ENCODE data around the gene TCAIM. TPM values are rescaled to one million over a fixed set of nuclear protein-coding genes. Genes with fewer than 3 reads are reported as not detected.

The TCAIM gene
- total RNA-seq, 1 donor from 2014 or later, result 35.9 TPM

- Histone ChIP-seq H3K4me1 (no peaks in the 10 kb centered on the region), H3K27me3 (ENCODE audit: low read depth) (no peaks in the 10 kb centered on the region), H3K27ac (replicated peaks) (no peak overlapping the region), H3K9me3 (replicated peaks) (no peaks in the 10 kb centered on the region), H3K36me3 (no peaks in the 10 kb centered on the region), H3K4me3 (no peak overlapping the region)
- no peak for DNase-seq
- intact Hi-C loops (cut with micrococcal nuclease), result no loop called here
- TF ChIP-seq CTCF (IDR thresholded peaks at IDR 0.05; ENCODE audit: borderline replicate concordance), result no peak
Observed at GRCh38 chr3:44428910-44429309, 90.3 kb downstream of the TCAIM start.

DNA sequence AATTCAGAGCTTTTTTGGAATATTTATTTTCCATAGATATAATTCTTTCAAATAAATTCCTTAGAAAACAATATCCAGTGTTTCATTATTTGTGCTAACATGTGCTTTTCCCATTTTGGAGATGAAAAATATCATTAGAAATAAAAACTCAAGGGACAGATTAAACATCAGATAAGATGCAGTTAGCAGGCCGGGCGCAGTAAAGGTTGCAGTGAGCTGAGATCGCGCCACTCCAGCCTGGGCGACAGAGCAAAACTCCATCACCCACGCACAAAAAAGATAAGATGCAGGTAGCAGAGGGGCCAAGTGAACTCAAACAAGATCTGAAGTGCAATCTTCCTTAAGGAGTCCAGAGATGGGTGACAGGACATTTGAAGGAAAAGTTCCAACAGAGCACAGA lies 90.9 kb downstream of the TCAIM start:
- DNase-seq, result no peak
- intact Hi-C loops (cut with micrococcal nuclease), result no loop called here
- Histone ChIP-seq H3K9me3 (replicated peaks) (no peaks in the 10 kb centered on the region), H3K4me3 (no peak overlapping the region), H3K36me3 (no peaks in the 10 kb centered on the region), H3K27ac (replicated peaks) (no peak overlapping the region), H3K4me1 (no peaks in the 10 kb centered on the region), H3K27me3 (ENCODE audit: low read depth) (no peaks in the 10 kb centered on the region)
- TF ChIP-seq CTCF (IDR thresholded peaks at IDR 0.05; ENCODE audit: borderline replicate concordance), result no peak

DNA sequence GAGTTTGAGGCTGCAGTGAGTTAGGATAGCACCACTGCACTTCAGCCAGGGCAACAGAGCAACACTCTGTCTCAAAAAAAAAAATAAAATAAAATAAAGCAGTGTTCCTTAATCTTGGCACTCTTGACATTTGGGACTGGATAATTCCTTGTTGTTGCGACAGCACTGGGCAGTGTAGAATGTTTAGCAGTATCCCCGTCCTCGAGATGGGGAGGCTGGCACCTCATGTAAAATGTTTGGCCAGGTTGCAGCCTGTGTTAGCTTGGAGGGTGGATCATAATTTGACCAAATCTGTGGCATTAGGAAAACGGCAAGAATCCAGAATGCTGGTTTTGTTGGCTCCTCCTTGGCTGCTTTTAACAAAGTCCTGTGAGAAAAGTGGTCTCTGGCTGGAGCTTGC lies 91.9 kb downstream of the TCAIM start:
- Histone ChIP-seq H3K27me3 (ENCODE audit: low read depth) (no peaks in the 10 kb centered on the region), H3K4me3 (no peak overlapping the region), H3K36me3 (no peaks in the 10 kb centered on the region), H3K9me3 (replicated peaks) (no peaks in the 10 kb centered on the region), H3K4me1 (no peaks in the 10 kb centered on the region), H3K27ac (replicated peaks) (no peak overlapping the region)
- DNase-seq, result no peak
- TF ChIP-seq CTCF (IDR thresholded peaks at IDR 0.05; ENCODE audit: borderline replicate concordance), result no peak
- intact Hi-C loops (cut with micrococcal nuclease), result no loop called here

- no peaks in the 10 kb centered on the region for H3K9me3 ChIP-seq (replicated peaks)
- TF ChIP-seq CTCF (IDR thresholded peaks at IDR 0.05; ENCODE audit: borderline replicate concordance), result no peak
- H3K36me3 ChIP-seq, result no peaks in the 10 kb centered on the region
- peaks cover 18% of the 10 kb centered on the region for H3K4me1 ChIP-seq
- no peak overlapping the region for H3K4me3 ChIP-seq
- DNase-seq, result no peak
- no peak overlapping the region for H3K27ac ChIP-seq (replicated peaks)
- intact Hi-C loops (cut with micrococcal nuclease), result no loop called here
- H3K27me3 ChIP-seq (ENCODE audit: low read depth), result no peaks in the 10 kb centered on the region
Observed at GRCh38 chr3:44434834-44435510, 96.4 kb downstream of the TCAIM start.

GRCh38 chr3:44436181-44436580 lies 97.6 kb downstream of the TCAIM start:
- Histone ChIP-seq H3K27me3 (ENCODE audit: low read depth) (no peaks in the 10 kb centered on the region), H3K9me3 (replicated peaks) (no peaks in the 10 kb centered on the region), H3K4me1 (peaks cover 29% of the 10 kb centered on the region), H3K27ac (replicated peaks) (no peak overlapping the region), H3K4me3 (no peak overlapping the region), H3K36me3 (no peaks in the 10 kb centered on the region)
- intact Hi-C loops (cut with micrococcal nuclease), result no loop called here
- DNase-seq, result no peak
- TF ChIP-seq CTCF (IDR thresholded peaks at IDR 0.05; ENCODE audit: borderline replicate concordance), result no peak

Measured in left ventricle myocardium inferior (tissue), 1 donor.